GM23338 (cell line): ENCODE measurements around the gene VDR. TPM values are rescaled to one million over a fixed set of nuclear protein-coding genes. Genes with fewer than 3 reads are reported as not detected.

ENCODE experiments used
- CTCF ChIP-seq, 2 experiments: fragments of 200-600 bp in 1 of 2; sonication (generic) in 1 of 2; conservative IDR thresholded peaks; 2 replicates each; pipeline versions ENCODE4 v1.5.1 to v1.6.1; 2016 to 2017; ENCODE audit warnings: antibody characterized with exemption in 2 of 2, low read depth in 2 of 2, mild to moderate bottlenecking in 2 of 2, moderate library complexity in 1 of 2
- EZH2 ChIP-seq: fragments of 200-600 bp; sonication (generic); IDR thresholded peaks from one replicate; pipeline ENCODE4 v1.8.0; 2017; ENCODE audit warnings: antibody characterized with exemption, mild to moderate bottlenecking, low read depth; ENCODE audit not compliant: unreplicated experiment
- JUNB ChIP-seq: IDR thresholded peaks from one replicate; pipeline ENCODE4 v1.6.1; 2016; ENCODE audit warnings: antibody characterized with exemption; ENCODE audit not compliant: unreplicated experiment
- NANOG ChIP-seq: IDR thresholded peaks from 2 replicates; pipeline ENCODE4 v1.6.1; 2016; ENCODE audit warnings: antibody characterized with exemption, borderline replicate concordance
- REST ChIP-seq: IDR thresholded peaks from one replicate; pipeline ENCODE4 v1.6.1; 2018; ENCODE audit warnings: antibody characterized with exemption; ENCODE audit not compliant: unreplicated experiment
- ZNF114 ChIP-seq: fragments of 250-450 bp; sonication (Bioruptor Pico); IDR thresholded peaks from 2 replicates; pipeline ENCODE4 v1.5.0; 2020; ENCODE audit warnings: mild to moderate bottlenecking, moderate library complexity
- ZNF331 ChIP-seq: fragments of 250-450 bp; sonication (Bioruptor Pico); IDR thresholded peaks from 2 replicates; pipeline ENCODE4 v1.5.0; 2020; ENCODE audit warnings: low read depth, mild to moderate bottlenecking, moderate library complexity
- ZNF462 ChIP-seq: fragments of 250-450 bp; sonication (Bioruptor Pico); IDR thresholded peaks from 2 replicates; pipeline ENCODE4 v1.5.0; 2020; ENCODE audit warnings: mild to moderate bottlenecking, moderate library complexity
- polyA plus RNA-seq: library from polyadenylated mRNA; unstranded; fragments of >200 nt; fragmentation: Nextera tagmentation; extraction: Ambion mirVana; gene quantifications from 2 replicates; pipeline ENCODE4 v1.2.1, GENCODE V29; 2016
- total RNA-seq: library from RNA; depleted of rRNA; stranded (reverse); fragments of >200 nt; shearing (Covaris generic); gene quantifications from 2 replicates; pipeline ENCODE4 v1.2.3, GENCODE V29; 2014

Gene VDR
- total and polyA plus RNA-seq, 2 experiments from 2014 or later: 0.37 to 1.4 TPM

GRCh38 chr12:47834199-47834903 lies 70.4 kb downstream of the VDR start (continued):
- TF ChIP-seq ZNF462 (CRISPR knock-in tag) (no peak), ZNF331 (no peak), ZNF114 (no peak), NANOG (no peak), JUNB (no peak), REST (no peak), EZH2 (no peak), CTCF (conservative IDR thresholded peaks at IDR 0.05; ENCODE audit: low read depth in 2 of 2) (no peak)
